ENCODE measurements around the gene COQ10A.
A peak's percentile ranks its signal among the peaks of the same experiment; 100 is the strongest.

The COQ10A gene

DNA sequence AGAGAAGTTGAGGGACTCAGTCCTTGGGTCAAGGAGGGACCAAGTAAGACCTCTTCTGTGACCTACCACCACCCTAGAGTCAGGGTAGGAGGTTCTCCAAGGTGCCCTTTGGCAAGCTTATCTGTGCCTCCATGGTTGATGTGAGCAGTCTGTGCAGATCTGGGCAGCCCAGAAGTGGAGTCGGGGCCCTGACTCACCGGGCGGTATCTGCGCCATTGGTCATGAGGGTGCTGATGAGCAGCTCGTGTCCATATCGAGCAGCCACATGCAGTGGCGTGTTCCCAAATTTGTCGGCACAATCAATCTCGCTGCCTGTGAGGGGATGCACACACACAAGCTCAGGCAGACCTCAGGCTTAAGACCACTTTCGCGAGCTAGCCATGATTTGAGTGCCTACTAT, 13.7 kb upstream of the COQ10A start:
- H3K79me2 ChIP-seq (ENCODE audit: control insufficient read depth, insufficient read depth, low read length, poor library complexity): peaks cover 9% of the 10 kb centered on the region
- H4K12ac ChIP-seq (ENCODE audit: low read depth, low read length): no peak overlapping the region
- H3K18ac ChIP-seq (ENCODE audit: low read length): no peak overlapping the region
- H3K4me3 ChIP-seq (ENCODE audit: low read depth, low read length): no peak overlapping the region
- no peak overlapping the region for H2AK5ac ChIP-seq (ENCODE audit: low read length)
- no peak overlapping the region for H2BK120ac ChIP-seq (ENCODE audit: insufficient read depth, low read length, poor library complexity)
- H3K23ac ChIP-seq (ENCODE audit: low read length): no peak overlapping the region
- H3K79me1 ChIP-seq (ENCODE audit: low read length): peaks cover 6% of the 10 kb centered on the region
- no peak overlapping the region for H3K27ac ChIP-seq (ENCODE audit: low read depth, low read length)
- DNase-seq: no peak
- no peak overlapping the region for H3K4ac ChIP-seq (ENCODE audit: low read depth, low read length)
- no peak overlapping the region for H2AFZ ChIP-seq (ENCODE audit: insufficient read depth, low read length, poor library complexity)
- no peak overlapping the region for H4K8ac ChIP-seq (ENCODE audit: low read depth, low read length)
- no peak overlapping the region for H4K91ac ChIP-seq (ENCODE audit: low read depth, low read length)
- H3K9me3 ChIP-seq (ENCODE audit: insufficient read depth, low read depth, low read length): no peaks in the 10 kb centered on the region
- no peak overlapping the region for H3K14ac ChIP-seq (ENCODE audit: low read length)
- no peak overlapping the region for H3K9ac ChIP-seq (ENCODE audit: low read length)
- no peak overlapping the region for H2BK5ac ChIP-seq (ENCODE audit: low read depth, low read length, poor library complexity)
- H2BK12ac ChIP-seq (ENCODE audit: low read length): no peak overlapping the region
- H3K4me1 ChIP-seq (ENCODE audit: control insufficient read depth in 1 of 2, insufficient read depth in 2 of 2, low read length in 2 of 2): peaks cover 7 to 8% of the 10 kb centered on the region in 2 experiments
- WGBS (ENCODE audit: extremely low coverage, insufficient coverage, insufficient read length): no CpG with 5 or more reads among the region's 11 CpGs
- H3K4me2 ChIP-seq (ENCODE audit: low read length): no peak overlapping the region
- H3K27me3 ChIP-seq (ENCODE audit: insufficient read depth, low read length): no peaks in the 10 kb centered on the region
- peaks cover 61 to 70% of the 10 kb centered on the region in 2 experiments for H3K36me3 ChIP-seq (ENCODE audit: control insufficient read depth in 1 of 2, insufficient read depth in 2 of 2, low read length in 2 of 2)

DNA sequence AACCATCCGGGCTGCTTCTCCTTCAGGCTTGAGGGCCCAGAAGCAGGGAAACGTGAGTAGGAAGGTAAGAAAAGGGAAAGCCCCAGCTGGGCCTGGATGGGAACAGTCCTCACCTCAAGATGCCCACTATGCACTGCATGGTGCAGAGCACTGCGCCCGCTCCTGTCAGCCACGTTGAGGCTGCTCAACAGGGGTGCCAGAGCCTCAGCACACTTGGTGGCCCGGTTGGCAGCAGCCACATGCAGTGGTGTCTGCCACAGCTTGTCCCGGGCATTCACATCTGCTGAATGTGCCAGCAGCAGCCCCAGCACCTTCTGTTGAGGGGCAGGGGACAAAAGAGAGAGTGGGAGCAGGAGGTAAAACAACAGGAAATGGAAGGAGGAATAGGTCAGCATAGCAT, 11.1 kb upstream of the COQ10A start:
- no CpG with 5 or more reads among the region's 7 CpGs for WGBS (ENCODE audit: extremely low coverage, insufficient coverage, insufficient read length)
- no peak overlapping the region for H3K4ac ChIP-seq (ENCODE audit: low read depth, low read length)
- no peak overlapping the region for H3K14ac ChIP-seq (ENCODE audit: low read length)
- H4K8ac ChIP-seq (ENCODE audit: low read depth, low read length): no peak overlapping the region
- H3K18ac ChIP-seq (ENCODE audit: low read length): peak overlapping the region; percentile 4
- H3K9ac ChIP-seq (ENCODE audit: low read length): no peak overlapping the region
- H3K79me2 ChIP-seq (ENCODE audit: control insufficient read depth, insufficient read depth, low read length, poor library complexity): peaks cover 11% of the 10 kb centered on the region
- H3K4me3 ChIP-seq (ENCODE audit: low read depth, low read length): no peak overlapping the region
- no peak overlapping the region for H2BK12ac ChIP-seq (ENCODE audit: low read length)
- no peak overlapping the region for H4K91ac ChIP-seq (ENCODE audit: low read depth, low read length)
- peaks cover 7 to 8% of the 10 kb centered on the region in 2 experiments for H3K4me1 ChIP-seq (ENCODE audit: control insufficient read depth in 1 of 2, insufficient read depth in 2 of 2, low read length in 2 of 2)
- peaks cover 12% of the 10 kb centered on the region for H3K79me1 ChIP-seq (ENCODE audit: low read length)
- H3K27me3 ChIP-seq (ENCODE audit: insufficient read depth, low read length): no peaks in the 10 kb centered on the region
- H2AFZ ChIP-seq (ENCODE audit: insufficient read depth, low read length, poor library complexity): no peak overlapping the region
- no peak overlapping the region for H2BK5ac ChIP-seq (ENCODE audit: low read depth, low read length, poor library complexity)
- H3K23ac ChIP-seq (ENCODE audit: low read length): no peak overlapping the region
- peaks cover 43 to 49% of the 10 kb centered on the region in 2 experiments for H3K36me3 ChIP-seq (ENCODE audit: control insufficient read depth in 1 of 2, insufficient read depth in 2 of 2, low read length in 2 of 2)
- H4K12ac ChIP-seq (ENCODE audit: low read depth, low read length): no peak overlapping the region
- H3K27ac ChIP-seq (ENCODE audit: low read depth, low read length): no peak overlapping the region
- H3K9me3 ChIP-seq (ENCODE audit: insufficient read depth, low read depth, low read length): no peaks in the 10 kb centered on the region
- H2BK120ac ChIP-seq (ENCODE audit: insufficient read depth, low read length, poor library complexity): no peak overlapping the region
- no peak overlapping the region for H3K4me2 ChIP-seq (ENCODE audit: low read length)
- DNase-seq: no peak
- H2AK5ac ChIP-seq (ENCODE audit: low read length): no peak overlapping the region

GRCh38 chr12:56256326-56256960, 10.3 kb upstream of the COQ10A start:
- Histone ChIP-seq H4K91ac (ENCODE audit: low read depth, low read length) (no peak overlapping the region), H2AFZ (ENCODE audit: insufficient read depth, low read length, poor library complexity) (no peak overlapping the region), H3K27me3 (ENCODE audit: insufficient read depth, low read length) (no peaks in the 10 kb centered on the region), H4K12ac (ENCODE audit: low read depth, low read length) (no peak overlapping the region), H2AK5ac (ENCODE audit: low read length) (no peak overlapping the region), H3K36me3 (ENCODE audit: control insufficient read depth in 1 of 2, insufficient read depth in 2 of 2, low read length in 2 of 2) (peaks cover 43 to 49% of the 10 kb centered on the region in 2 experiments), H3K14ac (ENCODE audit: low read length) (no peak overlapping the region), H2BK12ac (ENCODE audit: low read length) (no peak overlapping the region), H2BK5ac (ENCODE audit: low read depth, low read length, poor library complexity) (no peak overlapping the region), H3K9ac (ENCODE audit: low read length) (peak overlapping the region; percentile 10), H4K8ac (ENCODE audit: low read depth, low read length) (no peak overlapping the region), H3K27ac (ENCODE audit: low read depth, low read length) (no peak overlapping the region), H3K23ac (ENCODE audit: low read length) (no peak overlapping the region), H3K79me2 (ENCODE audit: control insufficient read depth, insufficient read depth, low read length, poor library complexity) (peaks cover 11% of the 10 kb centered on the region), H3K4me1 (ENCODE audit: control insufficient read depth in 1 of 2, insufficient read depth in 2 of 2, low read length in 2 of 2) (peaks cover 7 to 8% of the 10 kb centered on the region in 2 experiments), H2BK120ac (ENCODE audit: insufficient read depth, low read length, poor library complexity) (no peak overlapping the region), H3K4me2 (ENCODE audit: low read length) (peak overlapping the region; percentile 91), H3K4me3 (ENCODE audit: low read depth, low read length) (no peak overlapping the region), H3K4ac (ENCODE audit: low read depth, low read length) (no peak overlapping the region), H3K79me1 (ENCODE audit: low read length) (peaks cover 12% of the 10 kb centered on the region), H3K18ac (ENCODE audit: low read length) (peak overlapping the region; percentile 58), H3K9me3 (ENCODE audit: insufficient read depth, low read depth, low read length) (no peaks in the 10 kb centered on the region)
- DNase-seq: no peak
- no CpG with 5 or more reads among the region's 4 CpGs for WGBS (ENCODE audit: extremely low coverage, insufficient coverage, insufficient read length)

GRCh38 chr12:56257071-56257470, 9.7 kb upstream of the COQ10A start:
- H3K79me2 ChIP-seq (ENCODE audit: control insufficient read depth, insufficient read depth, low read length, poor library complexity): peaks cover 11% of the 10 kb centered on the region
- no peak overlapping the region for H4K8ac ChIP-seq (ENCODE audit: low read depth, low read length)
- peak overlapping the region; percentile 42 for H3K4ac ChIP-seq (ENCODE audit: low read depth, low read length)
- no peak overlapping the region for H4K12ac ChIP-seq (ENCODE audit: low read depth, low read length)
- no peaks in the 10 kb centered on the region for H3K9me3 ChIP-seq (ENCODE audit: insufficient read depth, low read depth, low read length)
- peaks cover 8 to 9% of the 10 kb centered on the region in 2 experiments for H3K4me1 ChIP-seq (ENCODE audit: control insufficient read depth in 1 of 2, insufficient read depth in 2 of 2, low read length in 2 of 2)
- H3K4me2 ChIP-seq (ENCODE audit: low read length): peak overlapping the region; percentile 91
- peak overlapping the region; percentile 96 for H3K4me3 ChIP-seq (ENCODE audit: low read depth, low read length)
- no peak overlapping the region for H3K23ac ChIP-seq (ENCODE audit: low read length)
- H3K18ac ChIP-seq (ENCODE audit: low read length): peak overlapping the region; percentile 71
- H4K91ac ChIP-seq (ENCODE audit: low read depth, low read length): no peak overlapping the region
- no peak for DNase-seq
- peaks cover 38 to 44% of the 10 kb centered on the region in 2 experiments for H3K36me3 ChIP-seq (ENCODE audit: control insufficient read depth in 1 of 2, insufficient read depth in 2 of 2, low read length in 2 of 2)
- no peak overlapping the region for H2AK5ac ChIP-seq (ENCODE audit: low read length)
- H2AFZ ChIP-seq (ENCODE audit: insufficient read depth, low read length, poor library complexity): no peak overlapping the region
- H3K27me3 ChIP-seq (ENCODE audit: insufficient read depth, low read length): no peaks in the 10 kb centered on the region
- no peak overlapping the region for H2BK12ac ChIP-seq (ENCODE audit: low read length)
- H2BK120ac ChIP-seq (ENCODE audit: insufficient read depth, low read length, poor library complexity): no peak overlapping the region
- H3K9ac ChIP-seq (ENCODE audit: low read length): peak overlapping the region; percentile 14
- no peak overlapping the region for H3K27ac ChIP-seq (ENCODE audit: low read depth, low read length)
- no CpG with 5 or more reads among the region's 8 CpGs for WGBS (ENCODE audit: extremely low coverage, insufficient coverage, insufficient read length)
- no peak overlapping the region for H2BK5ac ChIP-seq (ENCODE audit: low read depth, low read length, poor library complexity)
- peak overlapping the region; percentile 33 for H3K14ac ChIP-seq (ENCODE audit: low read length)
- peaks cover 12% of the 10 kb centered on the region for H3K79me1 ChIP-seq (ENCODE audit: low read length)

All from trophoblast cell (in vitro differentiated cells and primary cell).